Measurements from ENCODE around the gene CNOT3.

CNOT3 gene

GRCh38 chr19:54196536-54196935 is 59.0 kb downstream of the CNOT3 start:
- no peak for DNase-seq

DNA sequence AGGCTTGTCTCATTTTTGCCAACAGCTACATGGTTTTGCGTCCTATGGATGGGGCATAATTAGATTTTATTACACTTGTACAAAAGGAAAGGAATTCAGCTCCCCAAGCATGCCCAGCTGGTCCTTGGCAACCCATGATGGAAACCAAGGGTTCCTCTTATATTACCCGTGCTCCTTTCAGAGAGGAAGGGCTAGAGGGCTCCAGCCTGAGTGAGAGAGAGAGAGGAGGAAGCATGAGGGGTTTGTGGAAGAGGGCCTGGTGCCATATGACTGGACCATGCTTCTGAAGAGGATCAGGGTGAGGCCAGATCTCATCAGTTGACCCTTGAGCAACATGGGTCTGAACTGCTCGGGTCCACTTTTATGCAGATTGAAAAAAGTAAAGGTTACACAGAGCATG is 59.6 kb downstream of the CNOT3 start:
- no peak for DNase-seq

DNA sequence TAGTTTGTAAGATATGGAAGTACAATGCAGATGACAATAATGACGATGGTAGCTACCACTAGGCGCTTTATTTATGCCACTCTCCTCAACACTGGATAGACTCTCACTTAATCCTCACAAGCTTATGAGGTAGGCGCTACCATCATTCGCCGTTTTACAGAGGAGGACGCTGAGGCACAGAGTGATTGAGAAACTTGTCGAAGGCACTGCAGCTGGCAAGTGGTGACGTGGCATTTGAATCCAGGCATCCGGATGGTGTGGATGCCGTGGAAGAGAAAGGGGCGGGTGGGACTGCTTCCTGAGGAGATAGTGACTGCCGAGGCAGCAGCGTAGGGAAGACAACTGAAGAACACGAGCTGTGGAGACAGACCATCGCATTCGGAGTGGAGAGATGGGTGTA is 61.8 kb downstream of the CNOT3 start:
- DNase-seq, result no peak

GRCh38 chr19:54201172-54201701 is 63.7 kb downstream of the CNOT3 start:
- no peak for DNase-seq

GRCh38 chr19:54201980-54202379 is 64.4 kb downstream of the CNOT3 start:
- DNase-seq, result no peak

DNA sequence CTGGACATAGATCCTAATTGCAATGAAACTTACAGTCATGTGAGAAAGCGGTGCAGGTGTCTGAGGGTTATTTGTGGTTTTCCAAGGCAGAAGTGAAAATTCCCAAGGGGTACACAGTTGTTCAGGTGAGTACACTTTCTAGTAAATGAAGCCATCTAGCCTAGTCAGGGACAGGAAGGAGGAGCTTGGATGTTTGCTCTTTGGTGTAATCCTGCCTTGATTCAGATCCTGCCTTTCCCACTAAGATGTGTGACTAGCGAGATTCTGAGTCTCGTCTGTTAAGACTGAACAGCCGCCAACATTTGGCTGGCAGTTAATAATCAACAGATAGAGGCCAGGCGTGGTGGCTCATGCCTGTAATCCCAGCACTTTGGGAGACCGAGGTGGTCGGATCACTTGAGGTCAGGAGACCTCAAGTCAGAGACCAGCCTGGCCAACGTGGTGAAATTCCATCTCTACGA is 65.6 kb downstream of the CNOT3 start:
- no peak for DNase-seq

GRCh38 chr19:54204767-54205468 is 67.4 kb downstream of the CNOT3 start:
- DNase-seq, result no peak

All from amniotic stem cell (primary cell).